SK-N-SH treated with all-trans-retinoic acid at 6 μM for 48 hours (cell line): ENCODE results near the gene NPC1L1.
A peak's percentile ranks its signal among the peaks of the same experiment; 100 is the strongest.

Source experiments
- ATAC-seq: fragments of 200-7000 bp; cut with Tn5 transposase; 3 replicates; pipeline ENCODE4 v1.9.1; 2020; ENCODE audit warnings: mild to moderate bottlenecking, moderate library complexity
- ARNTL ChIP-seq: fragments of 450-650 bp; formaldehyde crosslinking; IDR thresholded peaks from 2 replicates; pipeline ENCODE4 v1.5.0; 2020; ENCODE audit warnings: low read depth, mild to moderate bottlenecking, moderate library complexity, borderline replicate concordance
- BACH2 ChIP-seq: fragments of 250-450 bp; sonication (Bioruptor Pico); IDR thresholded peaks from 2 replicates; pipeline ENCODE4 v1.9.0; 2021; ENCODE audit warnings: mild to moderate bottlenecking, borderline replicate concordance
- CREB5 ChIP-seq: fragments of 250-450 bp; sonication (Bioruptor Pico); IDR thresholded peaks from 2 replicates; pipeline ENCODE4 v1.5.1; 2020; ENCODE audit warnings: low read depth, mild to moderate bottlenecking, moderate library complexity
- CSDC2 ChIP-seq: fragments of 250-450 bp; sonication (Bioruptor Pico); IDR thresholded peaks from 2 replicates; pipeline ENCODE4 v1.5.0; 2020; ENCODE audit warnings: mild to moderate bottlenecking, moderate library complexity
- CSRNP3 ChIP-seq: fragments of 250-450 bp; sonication (Bioruptor Pico); IDR thresholded peaks from 2 replicates; pipeline ENCODE4 v1.5.1; 2021; ENCODE audit warnings: mild to moderate bottlenecking, moderate library complexity
- ESRRG ChIP-seq: fragments of 250-450 bp; sonication (Bioruptor Pico); IDR thresholded peaks from 2 replicates; pipeline ENCODE4 v1.6.1; 2021; ENCODE audit warnings: mild to moderate bottlenecking
- GLIS3 ChIP-seq: fragments of 250-450 bp; sonication (Bioruptor Pico); IDR thresholded peaks from 2 replicates; pipeline ENCODE4 v1.5.0; 2020; ENCODE audit warnings: mild to moderate bottlenecking, moderate library complexity
- OSR1 ChIP-seq: fragments of 250-450 bp; sonication (Bioruptor Pico); IDR thresholded peaks from 2 replicates; pipeline ENCODE4 v1.8.0; 2022; ENCODE audit warnings: moderate library complexity, mild to moderate bottlenecking, inconsistent platforms
- PATZ1 ChIP-seq: fragments of 250-450 bp; sonication (Bioruptor Pico); IDR thresholded peaks from 2 replicates; pipeline ENCODE4 v1.8.0; 2020; ENCODE audit warnings: mild to moderate bottlenecking, moderate library complexity, borderline replicate concordance
- POU6F1 ChIP-seq: fragments of 250-450 bp; sonication (Bioruptor Pico); IDR thresholded peaks from 2 replicates; pipeline ENCODE4 v1.8.0; 2021; ENCODE audit warnings: low read depth, mild to moderate bottlenecking, moderate library complexity, borderline replicate concordance
- PPARA ChIP-seq: fragments of 250-450 bp; sonication (Bioruptor Pico); IDR thresholded peaks from 2 replicates; pipeline ENCODE4 v1.5.0; 2020; ENCODE audit warnings: mild to moderate bottlenecking, borderline replicate concordance
- RARB ChIP-seq: fragments of 250-450 bp; sonication (Bioruptor Pico); IDR thresholded peaks from 2 replicates; pipeline ENCODE4 v1.8.0; 2021; ENCODE audit warnings: mild to moderate bottlenecking, moderate library complexity
- TCF4 ChIP-seq: fragments of 250-450 bp; sonication (Bioruptor Pico); IDR thresholded peaks from 2 replicates; pipeline ENCODE4 v1.8.0; 2021; ENCODE audit warnings: mild to moderate bottlenecking, moderate library complexity, borderline replicate concordance
- TOX ChIP-seq: fragments of 250-450 bp; sonication (Bioruptor Pico); IDR thresholded peaks from 2 replicates; pipeline ENCODE4 v1.8.0; 2021; ENCODE audit warnings: mild to moderate bottlenecking, moderate library complexity, borderline replicate concordance
- TSHZ2 ChIP-seq: fragments of 250-450 bp; sonication (Bioruptor Pico); IDR thresholded peaks from 2 replicates; pipeline ENCODE4 v1.5.0; 2020; ENCODE audit warnings: mild to moderate bottlenecking, moderate library complexity
- ZC3H10 ChIP-seq: fragments of 250-450 bp; sonication (Bioruptor Pico); IDR thresholded peaks from 2 replicates; pipeline ENCODE4 v1.5.1; 2021; ENCODE audit warnings: mild to moderate bottlenecking, moderate library complexity
- ZFP3 ChIP-seq: fragments of 250-450 bp; sonication (Bioruptor Pico); IDR thresholded peaks from 2 replicates; pipeline ENCODE4 v1.5.0; 2020; ENCODE audit warnings: mild to moderate bottlenecking, moderate library complexity
- ZNF565 ChIP-seq: fragments of 450-650 bp; formaldehyde crosslinking; conservative IDR thresholded peaks from 2 replicates; pipeline ENCODE4 v1.5.0; 2020; ENCODE audit warnings: low read depth, mild to moderate bottlenecking, moderate library complexity
- ZNF8 ChIP-seq: fragments of 450-650 bp; formaldehyde crosslinking; IDR thresholded peaks from 2 replicates; pipeline ENCODE4 v1.5.0; 2020; ENCODE audit warnings: mild to moderate bottlenecking, moderate library complexity

The NPC1L1 gene

GRCh38 chr7:44541028-44541869 lies at the start of gene NPC1L1:
Gene NPC1L1, minus strand, starts transcription at chr7:44541330. Its CDS starts 71 bp downstream, at chr7:44541259.
- no peak; the same call in 2 of the 3 replicates for ATAC-seq

GRCh38 chr7:44590910-44591309 lies 49.8 kb upstream of the NPC1L1 start:
- TF ChIP-seq BACH2 = no peak
- no peak for TF ChIP-seq GLIS3 (CRISPR knock-in tag)
- TF ChIP-seq RARB (CRISPR knock-in tag) = no peak
- no peak for TF ChIP-seq ESRRG (CRISPR knock-in tag)
- TF ChIP-seq ZNF565 (CRISPR knock-in tag) = no peak
- TF ChIP-seq OSR1 = no peak
- no peak for TF ChIP-seq PPARA (CRISPR knock-in tag)
- TF ChIP-seq, all 23 proteins: peak for 0
- no peak for ATAC-seq

More at GRCh38 chr7:44541028-44541869, at the start of gene NPC1L1:
- TF ChIP-seq RARB (CRISPR knock-in tag) (no peak), CSRNP3 (CRISPR knock-in tag) (no peak), GLIS3 (CRISPR knock-in tag) (no peak), OSR1 (no peak)

GRCh38 chr7:44587843-44588711 lies 46.9 kb upstream of the NPC1L1 start:
- TF ChIP-seq RARB (CRISPR knock-in tag) (no peak), CREB5 (no peak), TCF4 (no peak), ESRRG (CRISPR knock-in tag) (no peak), CSRNP3 (CRISPR knock-in tag) (no peak), OSR1 (no peak), TOX (CRISPR knock-in tag) (no peak), ZFP3 (CRISPR knock-in tag) (no peak), ZC3H10 (CRISPR knock-in tag) (no peak), ZNF8 (CRISPR knock-in tag) (no peak), BACH2 (no peak), GLIS3 (CRISPR knock-in tag) (no peak), POU6F1 (CRISPR knock-in tag) (no peak), PPARA (CRISPR knock-in tag) (no peak), ARNTL (CRISPR knock-in tag) (no peak), TSHZ2 (CRISPR knock-in tag) (no peak), PATZ1 (no peak), CSDC2 (CRISPR knock-in tag) (no peak), ZNF565 (CRISPR knock-in tag) (no peak)
- TF ChIP-seq, all 23 proteins: peak for 0
- ATAC-seq = peak; percentile 93
